Nephron (organoid): ENCODE results near the gene SMIM43.

Experiments used
- H3K27ac Mint-ChIP-seq, 3 experiments: 2 replicates each; pipeline ENCODE4 v1.8.0; 2020; ENCODE audit warnings: mixed read lengths in 3 of 3, mild to moderate bottlenecking in 2 of 3, moderate library complexity in 1 of 3
- H3K27me3 Mint-ChIP-seq: 2 replicates; pipeline ENCODE4 v1.8.0; 2021; ENCODE audit warnings: low read depth, mild to moderate bottlenecking, moderate library complexity, mixed read lengths
- H3K36me3 Mint-ChIP-seq: 2 replicates; pipeline ENCODE4 v1.8.0; 2020; ENCODE audit warnings: low read depth, mixed read lengths
- H3K4me1 Mint-ChIP-seq: 2 replicates; pipeline ENCODE4 v1.8.0; 2020; ENCODE audit warnings: mixed read lengths
- H3K4me3 Mint-ChIP-seq, 3 experiments: 2 replicates each; pipeline ENCODE4 v1.8.0; 2020; ENCODE audit warnings: mild to moderate bottlenecking in 3 of 3, mixed read lengths in 3 of 3, moderate library complexity in 2 of 3
- H3K9me3 Mint-ChIP-seq: 2 replicates; pipeline ENCODE4 v1.8.0; 2020; ENCODE audit warnings: mixed read lengths
- TF ChIP-seq, protein P1 (sequence below), 3 experiments: fragments of 200-600 bp; sonication (generic); IDR thresholded peaks; one replicate each; pipeline ENCODE4 v1.5.0; 2021; ENCODE audit warnings: antibody characterized with exemption in 3 of 3; ENCODE audit not compliant: unreplicated experiment in 3 of 3

Gene SMIM43

DNA sequence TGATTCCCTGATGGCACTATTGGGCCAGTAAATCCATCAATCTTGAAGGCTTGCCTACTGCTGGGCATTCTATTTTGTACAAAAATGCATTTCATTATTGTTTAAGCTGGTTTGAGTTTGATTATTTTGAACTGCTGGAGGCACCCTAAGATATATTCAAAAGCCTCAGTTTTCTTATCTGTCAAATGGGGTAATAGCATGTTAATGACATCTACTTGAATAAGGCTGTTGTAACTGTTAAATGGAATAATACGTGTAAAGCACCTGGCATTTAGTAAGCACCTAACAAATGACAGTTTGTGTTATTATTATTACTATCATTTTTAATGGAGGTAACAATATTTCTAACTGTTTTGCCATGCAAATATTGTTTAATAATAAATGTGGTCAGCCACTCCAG is 6.9 kb upstream of the SMIM43 start:
- Mint-ChIP-seq H3K9me3 (no peaks in the 10 kb centered on the region), H3K36me3 (no peaks in the 10 kb centered on the region), H3K27me3 (peaks cover 48% of the 10 kb centered on the region), H3K4me1 (no peaks in the 10 kb centered on the region), H3K4me3 (no peak overlapping the region), H3K27ac (no peak overlapping the region)
- TF ChIP-seq, protein P1, sequence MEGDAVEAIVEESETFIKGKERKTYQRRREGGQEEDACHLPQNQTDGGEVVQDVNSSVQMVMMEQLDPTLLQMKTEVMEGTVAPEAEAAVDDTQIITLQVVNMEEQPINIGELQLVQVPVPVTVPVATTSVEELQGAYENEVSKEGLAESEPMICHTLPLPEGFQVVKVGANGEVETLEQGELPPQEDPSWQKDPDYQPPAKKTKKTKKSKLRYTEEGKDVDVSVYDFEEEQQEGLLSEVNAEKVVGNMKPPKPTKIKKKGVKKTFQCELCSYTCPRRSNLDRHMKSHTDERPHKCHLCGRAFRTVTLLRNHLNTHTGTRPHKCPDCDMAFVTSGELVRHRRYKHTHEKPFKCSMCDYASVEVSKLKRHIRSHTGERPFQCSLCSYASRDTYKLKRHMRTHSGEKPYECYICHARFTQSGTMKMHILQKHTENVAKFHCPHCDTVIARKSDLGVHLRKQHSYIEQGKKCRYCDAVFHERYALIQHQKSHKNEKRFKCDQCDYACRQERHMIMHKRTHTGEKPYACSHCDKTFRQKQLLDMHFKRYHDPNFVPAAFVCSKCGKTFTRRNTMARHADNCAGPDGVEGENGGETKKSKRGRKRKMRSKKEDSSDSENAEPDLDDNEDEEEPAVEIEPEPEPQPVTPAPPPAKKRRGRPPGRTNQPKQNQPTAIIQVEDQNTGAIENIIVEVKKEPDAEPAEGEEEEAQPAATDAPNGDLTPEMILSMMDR (IDR thresholded peaks at IDR 0.05; ENCODE audit: unreplicated experiment in 3 of 3) = no peak

- TF ChIP-seq, protein P1 (IDR thresholded peaks at IDR 0.05; ENCODE audit: unreplicated experiment in 3 of 3) = no peak
- Mint-ChIP-seq H3K27ac (no peak overlapping the region), H3K9me3 (no peaks in the 10 kb centered on the region), H3K36me3 (no peaks in the 10 kb centered on the region), H3K4me3 (no peak overlapping the region), H3K4me1 (peaks cover 6% of the 10 kb centered on the region), H3K27me3 (peaks cover 71% of the 10 kb centered on the region)
These were observed 4.4 kb upstream of the SMIM43 start for GRCh38 chr4:121769341-121769740.

GRCh38 chr4:121767166-121767565 is 2.2 kb upstream of the SMIM43 start:
- peaks cover 6% of the 10 kb centered on the region for H3K4me1 Mint-ChIP-seq

DNA sequence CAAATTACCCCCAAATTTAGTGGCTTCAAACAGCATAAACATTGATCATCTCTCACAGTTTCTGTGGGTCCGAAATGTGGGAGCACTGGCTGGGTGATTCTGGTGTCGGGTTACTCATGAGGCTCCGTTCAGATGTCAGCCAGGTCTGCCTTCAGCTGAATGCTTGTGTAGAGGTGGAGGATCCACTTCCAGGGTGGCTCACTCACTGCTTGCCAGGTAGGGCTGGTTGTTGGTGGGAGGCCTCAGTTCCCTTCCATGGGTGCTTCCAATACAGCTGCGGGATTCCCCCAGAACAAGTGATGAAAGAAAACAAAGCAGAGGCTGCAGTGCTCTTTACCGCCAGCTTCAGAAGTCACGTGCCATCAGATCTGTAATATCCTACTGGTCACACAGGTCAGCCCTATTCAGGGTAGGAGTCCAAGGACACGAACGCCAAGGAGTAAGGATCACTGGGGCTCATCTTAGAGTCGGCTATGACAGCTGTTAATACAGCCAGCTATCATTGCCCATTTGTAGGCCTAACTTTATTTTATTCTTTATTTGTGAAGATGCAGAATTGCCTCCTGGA is 1.1 kb upstream of the SMIM43 start:
- Mint-ChIP-seq H3K4me1 (peaks cover 6% of the 10 kb centered on the region), H3K36me3 (no peaks in the 10 kb centered on the region), H3K27ac (no peak overlapping the region), H3K4me3 (peak overlapping the region; percentile 87 to 90 (median 87)), H3K27me3 (peaks cover 81% of the 10 kb centered on the region), H3K9me3 (no peaks in the 10 kb centered on the region)
- TF ChIP-seq, protein P1 (IDR thresholded peaks at IDR 0.05; ENCODE audit: unreplicated experiment in 3 of 3) = no peak

More at GRCh38 chr4:121767166-121767565, 2.2 kb upstream of the SMIM43 start:
- peaks cover 81% of the 10 kb centered on the region for H3K27me3 Mint-ChIP-seq
- no peaks in the 10 kb centered on the region for H3K9me3 Mint-ChIP-seq
- no peaks in the 10 kb centered on the region for H3K36me3 Mint-ChIP-seq
- TF ChIP-seq, protein P1 (IDR thresholded peaks at IDR 0.05; ENCODE audit: unreplicated experiment in 3 of 3) = no peak
- no peak overlapping the region for H3K27ac Mint-ChIP-seq
- H3K4me3 Mint-ChIP-seq = no peak overlapping the region

- Mint-ChIP-seq H3K36me3 (no peaks in the 10 kb centered on the region), H3K27ac (no peak overlapping the region), H3K4me1 (peaks cover 6% of the 10 kb centered on the region), H3K27me3 (peaks cover 84% of the 10 kb centered on the region), H3K4me3 (peak overlapping the region; percentile 87 to 90 (median 87)), H3K9me3 (no peaks in the 10 kb centered on the region)
- TF ChIP-seq, protein P1 (IDR thresholded peaks at IDR 0.05; ENCODE audit: unreplicated experiment in 3 of 3) = no peak
These were observed 373 bp upstream of the SMIM43 start for GRCh38 chr4:121765368-121765705.

DNA sequence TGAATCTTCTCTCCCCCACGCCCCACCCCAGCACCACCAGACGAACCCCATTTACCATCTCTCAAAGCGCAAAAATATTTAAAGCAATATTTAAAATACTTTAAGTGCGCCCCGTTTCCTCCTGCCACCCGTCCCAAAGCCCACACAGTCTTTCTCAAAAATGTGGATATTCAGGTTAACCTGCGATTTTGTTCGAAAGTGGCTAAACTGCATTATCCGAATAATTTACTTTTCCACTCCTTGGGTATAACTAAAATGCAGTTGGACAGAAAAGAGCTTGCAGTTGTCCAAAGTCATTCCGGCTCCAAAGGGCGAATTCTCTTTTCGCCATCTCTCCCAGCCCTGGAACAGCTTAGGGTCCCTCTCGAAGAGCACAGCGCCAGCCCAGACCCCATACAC is 662 bp downstream of the SMIM43 start:
- TF ChIP-seq, protein P1 (IDR thresholded peaks at IDR 0.05; ENCODE audit: unreplicated experiment in 3 of 3) = no peak
- H3K9me3 Mint-ChIP-seq = no peaks in the 10 kb centered on the region
- no peak overlapping the region for H3K27ac Mint-ChIP-seq
- peaks cover 6% of the 10 kb centered on the region for H3K4me1 Mint-ChIP-seq
- peaks cover 86% of the 10 kb centered on the region for H3K27me3 Mint-ChIP-seq
- peak overlapping the region; percentile 78 to 90 (median 87) for H3K4me3 Mint-ChIP-seq
- H3K36me3 Mint-ChIP-seq = no peaks in the 10 kb centered on the region
